Measurements from ENCODE around the gene SPAG8. TPM values are rescaled to one million over a fixed set of nuclear protein-coding genes. Genes with fewer than 3 reads are reported as not detected.

Gene SPAG8
- total RNA-seq, 4 donors from 2014 or later: 0.65 to 2.8 (median 2.0) TPM; not detected in 1

GRCh38 chr9:35829764-35830096, 17.7 kb upstream of the SPAG8 start:
- no peak for ATAC-seq (ENCODE audit: low FRiP score)
- TF ChIP-seq CTCF (IDR thresholded peaks at IDR 0.05): no peak

GRCh38 chr9:35829084-35829763, 17.2 kb upstream of the SPAG8 start, which contains the start of gene TMEM8B:
TSS of gene TMEM8B (plus strand) at chr9:35829228. CDS start at chr9:35829448, 220 bp downstream.
- ATAC-seq (ENCODE audit: low FRiP score) (peak; percentile 92), DNase-seq (ENCODE audit: low spot score) (peak; percentile 98)
- no peak for TF ChIP-seq CTCF (IDR thresholded peaks at IDR 0.05)

More at GRCh38 chr9:35829764-35830096, 17.7 kb upstream of the SPAG8 start:
- DNase-seq (ENCODE audit: low spot score): no peak

DNA sequence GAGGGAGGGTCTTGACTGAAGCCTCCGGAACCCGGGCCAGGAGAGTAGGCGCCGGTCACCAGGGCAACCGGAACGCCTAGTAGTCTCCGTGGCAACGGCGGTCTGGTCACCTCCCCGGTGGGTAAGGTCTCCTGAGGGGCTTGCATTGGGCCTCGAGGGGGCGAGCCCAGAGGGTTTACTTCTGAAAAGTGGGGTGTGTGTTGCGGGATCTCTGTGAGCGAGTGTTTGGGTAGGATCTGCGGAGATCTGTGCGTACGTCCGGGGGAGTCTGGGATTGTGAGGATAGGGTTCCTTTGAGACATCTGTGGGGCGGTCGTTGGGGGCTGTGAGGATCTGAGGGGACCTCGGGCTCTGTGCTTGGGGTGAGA, 16.6 kb upstream of the SPAG8 start, which contains the start of gene FAM221B:
Gene FAM221B, minus strand, starts transcription at position 17 of the 368 bp plus-strand sequence. CDS start 2,571 bp downstream, outside the sequence.
- DNase-seq (ENCODE audit: low spot score): no peak
- TF ChIP-seq CTCF (IDR thresholded peaks at IDR 0.05): no peak

GRCh38 chr9:35827486-35827885, 15.4 kb upstream of the SPAG8 start:
- DNase-seq (ENCODE audit: low spot score) (no peak), ATAC-seq (ENCODE audit: low FRiP score) (no peak)

More for the DNA sequence above, 16.6 kb upstream of the SPAG8 start, which contains the start of gene FAM221B:
- no peak for ATAC-seq (ENCODE audit: low FRiP score)

GRCh38 chr9:35826071-35826701, 14.1 kb upstream of the SPAG8 start:
- DNase-seq (ENCODE audit: low spot score) (no peak), ATAC-seq (ENCODE audit: low FRiP score) (peak; percentile 41)
- TF ChIP-seq CTCF (IDR thresholded peaks at IDR 0.05): no peak

More at GRCh38 chr9:35827486-35827885, 15.4 kb upstream of the SPAG8 start:
- TF ChIP-seq CTCF (IDR thresholded peaks at IDR 0.05): no peak

- ATAC-seq (ENCODE audit: low FRiP score) (no peak), DNase-seq (ENCODE audit: low spot score) (no peak)
- no peak for TF ChIP-seq CTCF (IDR thresholded peaks at IDR 0.05)
Measured at GRCh38 chr9:35822926-35823325, 10.9 kb upstream of the SPAG8 start.

Data from omental fat pad (tissue), 4 donors.